SW 1271 (cell line): Measurements from ENCODE around the gene GLI3.

Experiments
- DNase-seq, 2 experiments: peaks; one replicate each; lab custom pipeline; 2025; lab: John Stamatoyannopoulos, UW

Gene GLI3

GRCh38 chr7:42105554-42106358 is 131.3 kb downstream of the GLI3 start:
- DNase-seq = no peak

- no peak for DNase-seq
Observed at GRCh38 chr7:42104694-42105093, 132.3 kb downstream of the GLI3 start.

- DNase-seq = no peak
Observed at GRCh38 chr7:42104231-42104630, 132.8 kb downstream of the GLI3 start.

GRCh38 chr7:42103456-42103855 is 133.6 kb downstream of the GLI3 start:
- no peak for DNase-seq

- no peak for DNase-seq
Observed at GRCh38 chr7:42103020-42103419, 134.0 kb downstream of the GLI3 start.

GRCh38 chr7:42102301-42102700 is 134.7 kb downstream of the GLI3 start:
- DNase-seq = no peak

- no peak for DNase-seq
Observed at GRCh38 chr7:42100156-42100508, 136.9 kb downstream of the GLI3 start.

- DNase-seq = no peak
Observed at GRCh38 chr7:42099470-42100155, 137.4 kb downstream of the GLI3 start.

- no peak for DNase-seq
Observed at GRCh38 chr7:42099066-42099465, 137.9 kb downstream of the GLI3 start.

GRCh38 chr7:42097752-42098151 is 139.3 kb downstream of the GLI3 start:
- DNase-seq = peak in 1 of 2 experiments; percentile 25

- no peak for DNase-seq
Observed at GRCh38 chr7:42096681-42097561, 140.1 kb downstream of the GLI3 start.

- DNase-seq = no peak
Observed at GRCh38 chr7:42096268-42096667, 140.7 kb downstream of the GLI3 start.

- no peak for DNase-seq
Observed at GRCh38 chr7:42095791-42096190, 141.2 kb downstream of the GLI3 start.

GRCh38 chr7:42093349-42093905 is 143.6 kb downstream of the GLI3 start:
- DNase-seq = no peak

GRCh38 chr7:42091461-42092291 is 145.3 kb downstream of the GLI3 start:
- no peak for DNase-seq

- DNase-seq = no peak
Observed at GRCh38 chr7:42090806-42091205, 146.2 kb downstream of the GLI3 start.

GRCh38 chr7:42090056-42090455 is 147.0 kb downstream of the GLI3 start:
- DNase-seq = no peak

- no peak for DNase-seq
Observed at GRCh38 chr7:42087616-42088015, 149.4 kb downstream of the GLI3 start.

GRCh38 chr7:42085531-42085930 is 151.5 kb downstream of the GLI3 start:
- DNase-seq = no peak

GRCh38 chr7:42084263-42084662 is 152.7 kb downstream of the GLI3 start:
- DNase-seq = no peak

- DNase-seq = no peak
Observed at GRCh38 chr7:42083284-42083683, 153.7 kb downstream of the GLI3 start.
